ENCODE data around the gene CANT1. TPM values are rescaled to one million over a fixed set of nuclear protein-coding genes. Genes with fewer than 3 reads are reported as not detected.

CANT1 gene
- total and polyA plus RNA-seq, 2 experiments from 2014 or later: 33.0 to 36.1 TPM

GRCh38 chr17:78991017-78991738, 18.4 kb downstream of the CANT1 start:
- peaks cover 12% of the 10 kb centered on the region for H3K4me1 ChIP-seq (ENCODE audit: insufficient read depth)
- H3K4me3 ChIP-seq: no peak overlapping the region
- H3K9me2 ChIP-seq (replicated peaks; ENCODE audit: insufficient read depth): no peaks in the 10 kb centered on the region
- TF ChIP-seq EZH2phosphoT487 (IDR thresholded peaks at IDR 0.05; ENCODE audit: low read depth, severe bottlenecking, unreplicated experiment) (no peak), EZH2 (IDR thresholded peaks at IDR 0.05; ENCODE audit: borderline replicate concordance) (no peak), CTCF (IDR thresholded peaks at IDR 0.05; ENCODE audit: poor library complexity) (no peak)
- no peak overlapping the region for H3K4me2 ChIP-seq
- H3K79me2 ChIP-seq: no peaks in the 10 kb centered on the region
- H3K36me3 ChIP-seq (replicated peaks; ENCODE audit: insufficient read depth, low read depth): no peaks in the 10 kb centered on the region
- H3K27ac ChIP-seq: no peak overlapping the region
- WGBS (ENCODE audit: low lambda C conversion rate, missing lambda C conversion rate): 95% methylated on average over 33 of the region's 33 CpGs
- DNase-seq (ENCODE audit: low spot score): no peak
- H4K20me1 ChIP-seq (ENCODE audit: insufficient read depth, poor library complexity, severe bottlenecking): peaks cover 4% of the 10 kb centered on the region
- no peaks in the 10 kb centered on the region for H3K9me3 ChIP-seq (ENCODE audit: low read depth)
- no peaks in the 10 kb centered on the region for H3K27me3 ChIP-seq
- H2AFZ ChIP-seq: no peak overlapping the region

- Histone ChIP-seq H4K20me1 (ENCODE audit: insufficient read depth, poor library complexity, severe bottlenecking) (peaks cover 4% of the 10 kb centered on the region), H3K9me3 (ENCODE audit: low read depth) (no peaks in the 10 kb centered on the region), H3K27me3 (no peaks in the 10 kb centered on the region), H3K4me2 (no peak overlapping the region), H3K9me2 (replicated peaks; ENCODE audit: insufficient read depth) (no peaks in the 10 kb centered on the region), H3K4me1 (ENCODE audit: insufficient read depth) (peaks cover 10% of the 10 kb centered on the region), H2AFZ (no peak overlapping the region), H3K27ac (no peak overlapping the region), H3K36me3 (replicated peaks; ENCODE audit: insufficient read depth, low read depth) (no peaks in the 10 kb centered on the region), H3K79me2 (no peaks in the 10 kb centered on the region), H3K4me3 (no peak overlapping the region)
- 99% methylated on average over 29 of the region's 29 CpGs for WGBS (ENCODE audit: low lambda C conversion rate, missing lambda C conversion rate)
- no peak for TF ChIP-seq EZH2phosphoT487 (IDR thresholded peaks at IDR 0.05; ENCODE audit: low read depth, severe bottlenecking, unreplicated experiment)
- no peak for TF ChIP-seq CTCF (IDR thresholded peaks at IDR 0.05; ENCODE audit: poor library complexity)
- no peak for TF ChIP-seq EZH2 (IDR thresholded peaks at IDR 0.05; ENCODE audit: borderline replicate concordance)
- no peak for DNase-seq (ENCODE audit: low spot score)
Measured at GRCh38 chr17:78990349-78991016, 19.1 kb downstream of the CANT1 start.

GRCh38 chr17:78988152-78988551, 21.4 kb downstream of the CANT1 start:
- 78% methylated on average over 6 of the region's 6 CpGs for WGBS (ENCODE audit: low lambda C conversion rate, missing lambda C conversion rate)
- no peaks in the 10 kb centered on the region for H3K79me2 ChIP-seq
- no peak for DNase-seq (ENCODE audit: low spot score)
- H3K4me1 ChIP-seq (ENCODE audit: insufficient read depth): peaks cover 10% of the 10 kb centered on the region
- H3K4me2 ChIP-seq: no peak overlapping the region
- peaks cover 4% of the 10 kb centered on the region for H4K20me1 ChIP-seq (ENCODE audit: insufficient read depth, poor library complexity, severe bottlenecking)
- H3K9me2 ChIP-seq (replicated peaks; ENCODE audit: insufficient read depth): no peaks in the 10 kb centered on the region
- H2AFZ ChIP-seq: no peak overlapping the region
- H3K9me3 ChIP-seq (ENCODE audit: low read depth): no peaks in the 10 kb centered on the region
- no peak for TF ChIP-seq CTCF (IDR thresholded peaks at IDR 0.05; ENCODE audit: poor library complexity)
- TF ChIP-seq EZH2 (IDR thresholded peaks at IDR 0.05; ENCODE audit: borderline replicate concordance): no peak
- no peak for TF ChIP-seq EZH2phosphoT487 (IDR thresholded peaks at IDR 0.05; ENCODE audit: low read depth, severe bottlenecking, unreplicated experiment)
- H3K27me3 ChIP-seq: no peaks in the 10 kb centered on the region
- H3K4me3 ChIP-seq: no peak overlapping the region
- no peak overlapping the region for H3K27ac ChIP-seq
- no peaks in the 10 kb centered on the region for H3K36me3 ChIP-seq (replicated peaks; ENCODE audit: insufficient read depth, low read depth)

Data from hepatocyte (in vitro differentiated cells).